OCI-LY3 (cell line): ENCODE measurements around the gene CADPS2.

Experiments
- H2AFZ ChIP-seq: fragments of 200-600, 300-600 bp; shearing (Covaris generic); 2 replicates; pipeline ENCODE4 v1.6.0; 2014; ENCODE audit warnings: antibody characterized with exemption, low read depth, low read length
- H3K27ac ChIP-seq: fragments of 200-600, 300-600 bp; sonication (generic); 2 replicates; pipeline ENCODE4 v1.5.1; 2014; ENCODE audit warnings: mild to moderate bottlenecking, low read length, moderate library complexity, mixed read lengths
- H3K27me3 ChIP-seq: fragments of 200-600, 300-600 bp; sonication (generic); 2 replicates; pipeline ENCODE4 v1.6.1; 2014; ENCODE audit warnings: low read depth, low read length, mixed read lengths
- H3K36me3 ChIP-seq: fragments of 200-600, 300-600 bp; sonication (generic); replicated peaks from 2 replicates; pipeline ENCODE3; 2014; ENCODE audit warnings: low read depth, low read length, mixed read lengths
- H3K4me1 ChIP-seq: fragments of 300-600, 200-600 bp; sonication (generic); 2 replicates; pipeline ENCODE4 v1.6.1; 2014; ENCODE audit warnings: low read length, mixed read lengths
- H3K4me2 ChIP-seq: fragments of 200-600, 300-600 bp; sonication (generic); 2 replicates; pipeline ENCODE4 v1.6.1; 2014; ENCODE audit warnings: low read length, mixed read lengths
- H3K4me3 ChIP-seq: fragments of 300-600, 200-600 bp; sonication (generic); 2 replicates; pipeline ENCODE4 v1.5.1; 2014; ENCODE audit warnings: antibody characterized with exemption, mild to moderate bottlenecking, low read length, moderate library complexity
- H3K79me2 ChIP-seq: fragments of 300-600, 200-600 bp; shearing (Covaris generic); 2 replicates; pipeline ENCODE4 v1.6.1; 2014; ENCODE audit warnings: mild to moderate bottlenecking, low read length, mixed read lengths
- H3K9ac ChIP-seq: fragments of 300-600, 200-600 bp; shearing (Covaris generic); 2 replicates; pipeline ENCODE4 v1.6.0; 2014; ENCODE audit warnings: mild to moderate bottlenecking, low read length, moderate library complexity
- H3K9me3 ChIP-seq: fragments of 200-600, 300-600 bp; shearing (Covaris generic); 2 replicates; pipeline ENCODE4 v1.6.1; 2014; ENCODE audit warnings: low read length, mixed read lengths; ENCODE audit not compliant: insufficient read depth
- H4K20me1 ChIP-seq: fragments of 200-600, 300-600 bp; sonication (generic); 2 replicates; pipeline ENCODE4 v1.6.1; 2016; ENCODE audit warnings: low read length, mixed read lengths; ENCODE audit not compliant: insufficient read depth
- CTCF ChIP-seq: fragments of 200-600, 300-600 bp; sonication (generic); IDR thresholded peaks from 2 replicates; pipeline ENCODE4 v1.5.1; 2014; ENCODE audit warnings: antibody characterized with exemption, low read length, low read depth
- EZH2phosphoT487 ChIP-seq: fragments of 200-600 bp; shearing (Covaris generic); IDR thresholded peaks from 2 replicates; pipeline ENCODE4 v1.6.1; 2018; ENCODE audit warnings: antibody characterized with exemption, mixed run types, low read depth

Gene CADPS2

GRCh38 chr7:122829962-122830361, 56.3 kb downstream of the CADPS2 start:
- H3K9me3 ChIP-seq = no peaks in the 10 kb centered on the region
- no peaks in the 10 kb centered on the region for H3K27me3 ChIP-seq
- H3K27ac ChIP-seq = no peak overlapping the region
- H3K79me2 ChIP-seq = no peaks in the 10 kb centered on the region
- no peak overlapping the region for H3K4me3 ChIP-seq
- H4K20me1 ChIP-seq = no peaks in the 10 kb centered on the region
- no peaks in the 10 kb centered on the region for H3K4me1 ChIP-seq
- no peak for TF ChIP-seq CTCF
- H3K4me2 ChIP-seq = no peak overlapping the region
- H2AFZ ChIP-seq = no peak overlapping the region
- no peaks in the 10 kb centered on the region for H3K36me3 ChIP-seq
- no peak overlapping the region for H3K9ac ChIP-seq

- Histone ChIP-seq H3K27me3 (no peaks in the 10 kb centered on the region), H3K4me2 (no peak overlapping the region), H4K20me1 (no peaks in the 10 kb centered on the region), H3K4me1 (no peaks in the 10 kb centered on the region), H3K4me3 (no peak overlapping the region), H3K79me2 (no peaks in the 10 kb centered on the region), H3K27ac (no peak overlapping the region), H2AFZ (no peak overlapping the region), H3K36me3 (no peaks in the 10 kb centered on the region), H3K9me3 (no peaks in the 10 kb centered on the region), H3K9ac (no peak overlapping the region)
- TF ChIP-seq EZH2phosphoT487 (no peak), CTCF (no peak)
Measured at GRCh38 chr7:122827763-122828162, 58.5 kb downstream of the CADPS2 start.

- no peaks in the 10 kb centered on the region for H3K27me3 ChIP-seq
- no peaks in the 10 kb centered on the region for H3K36me3 ChIP-seq
- TF ChIP-seq EZH2phosphoT487 = no peak
- TF ChIP-seq CTCF = no peak
- no peak overlapping the region for H3K4me3 ChIP-seq
- H2AFZ ChIP-seq = no peak overlapping the region
- H3K27ac ChIP-seq = no peak overlapping the region
- no peaks in the 10 kb centered on the region for H3K79me2 ChIP-seq
- no peaks in the 10 kb centered on the region for H3K9me3 ChIP-seq
- no peaks in the 10 kb centered on the region for H4K20me1 ChIP-seq
- no peaks in the 10 kb centered on the region for H3K4me1 ChIP-seq
- no peak overlapping the region for H3K4me2 ChIP-seq
- H3K9ac ChIP-seq = no peak overlapping the region
Measured at GRCh38 chr7:122813845-122814244, 72.4 kb downstream of the CADPS2 start.

- Histone ChIP-seq H3K27ac (no peak overlapping the region), H3K4me3 (no peak overlapping the region), H3K79me2 (no peaks in the 10 kb centered on the region), H3K27me3 (no peaks in the 10 kb centered on the region), H3K36me3 (no peaks in the 10 kb centered on the region), H3K4me1 (peaks cover 3% of the 10 kb centered on the region), H3K9me3 (no peaks in the 10 kb centered on the region), H4K20me1 (no peaks in the 10 kb centered on the region), H2AFZ (no peak overlapping the region), H3K9ac (no peak overlapping the region), H3K4me2 (no peak overlapping the region)
- TF ChIP-seq CTCF (no peak), EZH2phosphoT487 (no peak)
Measured at GRCh38 chr7:122803851-122804250, 82.4 kb downstream of the CADPS2 start.
